A549 (cell line): ENCODE results near the gene TMEM126A.

Experiments
- CEBPB ChIP-seq, 2 experiments: fragments of >200 bp in 1 of 2; sonication (Bioruptor Twin) in 1 of 2; formaldehyde crosslinking in 1 of 2; IDR thresholded peaks; 2 replicates each; pipeline ENCODE4 v1.6.1; 2012 to 2016
- CHD2 ChIP-seq: fragments of 150-350 bp; IDR thresholded peaks from 2 replicates; pipeline ENCODE4 v1.6.1; 2014; ENCODE audit warnings: low read length; ENCODE audit not compliant: partially characterized antibody
- TF ChIP-seq, protein P1 (sequence below): fragments of 450-650 bp; IDR thresholded peaks from 2 replicates; pipeline ENCODE4 v1.6.1; 2014; ENCODE audit warnings: antibody characterized with exemption
- TF ChIP-seq, protein P2 (sequence below): fragments of >200 bp; sonication (Bioruptor Twin); formaldehyde crosslinking; IDR thresholded peaks from 3 replicates; pipeline ENCODE4 v1.5.1; 2016

DNA sequence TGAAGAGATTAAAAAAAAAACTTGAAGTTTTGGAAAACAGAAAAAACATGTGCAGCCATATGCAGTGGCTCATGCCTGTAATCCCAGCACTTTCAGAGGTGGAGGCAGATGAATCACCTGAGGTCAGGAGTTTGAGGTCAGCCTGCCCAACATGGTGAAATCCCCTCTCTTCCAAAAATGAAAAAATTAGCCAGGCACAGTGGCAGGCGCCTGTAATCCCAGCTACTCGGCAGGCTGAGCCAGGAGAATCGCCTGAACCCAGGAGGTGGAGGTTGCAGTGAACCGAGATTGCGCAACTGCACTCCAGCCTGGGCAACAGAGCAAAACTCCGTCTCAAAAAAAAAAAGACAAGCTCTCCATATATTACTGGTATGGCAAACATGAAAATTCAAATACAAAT is 28.3 kb upstream of the TMEM126A start:
- TF ChIP-seq, protein P1, sequence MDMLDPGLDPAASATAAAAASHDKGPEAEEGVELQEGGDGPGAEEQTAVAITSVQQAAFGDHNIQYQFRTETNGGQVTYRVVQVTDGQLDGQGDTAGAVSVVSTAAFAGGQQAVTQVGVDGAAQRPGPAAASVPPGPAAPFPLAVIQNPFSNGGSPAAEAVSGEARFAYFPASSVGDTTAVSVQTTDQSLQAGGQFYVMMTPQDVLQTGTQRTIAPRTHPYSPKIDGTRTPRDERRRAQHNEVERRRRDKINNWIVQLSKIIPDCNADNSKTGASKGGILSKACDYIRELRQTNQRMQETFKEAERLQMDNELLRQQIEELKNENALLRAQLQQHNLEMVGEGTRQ, result no peak
- TF ChIP-seq, protein P2, sequence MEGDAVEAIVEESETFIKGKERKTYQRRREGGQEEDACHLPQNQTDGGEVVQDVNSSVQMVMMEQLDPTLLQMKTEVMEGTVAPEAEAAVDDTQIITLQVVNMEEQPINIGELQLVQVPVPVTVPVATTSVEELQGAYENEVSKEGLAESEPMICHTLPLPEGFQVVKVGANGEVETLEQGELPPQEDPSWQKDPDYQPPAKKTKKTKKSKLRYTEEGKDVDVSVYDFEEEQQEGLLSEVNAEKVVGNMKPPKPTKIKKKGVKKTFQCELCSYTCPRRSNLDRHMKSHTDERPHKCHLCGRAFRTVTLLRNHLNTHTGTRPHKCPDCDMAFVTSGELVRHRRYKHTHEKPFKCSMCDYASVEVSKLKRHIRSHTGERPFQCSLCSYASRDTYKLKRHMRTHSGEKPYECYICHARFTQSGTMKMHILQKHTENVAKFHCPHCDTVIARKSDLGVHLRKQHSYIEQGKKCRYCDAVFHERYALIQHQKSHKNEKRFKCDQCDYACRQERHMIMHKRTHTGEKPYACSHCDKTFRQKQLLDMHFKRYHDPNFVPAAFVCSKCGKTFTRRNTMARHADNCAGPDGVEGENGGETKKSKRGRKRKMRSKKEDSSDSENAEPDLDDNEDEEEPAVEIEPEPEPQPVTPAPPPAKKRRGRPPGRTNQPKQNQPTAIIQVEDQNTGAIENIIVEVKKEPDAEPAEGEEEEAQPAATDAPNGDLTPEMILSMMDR, result no peak
- TF ChIP-seq CEBPB (IDR thresholded peaks at IDR 0.05), result peak; percentile 88 to 93
- no peak for TF ChIP-seq CHD2
